Retina (tissue), 1 donor: Measurements from ENCODE around the gene CIB2.

Experiments used
- DNase-seq: peaks from one replicate; pipeline ENCODE4 v3.0.0-alpha.2; 2016

Gene CIB2

DNA sequence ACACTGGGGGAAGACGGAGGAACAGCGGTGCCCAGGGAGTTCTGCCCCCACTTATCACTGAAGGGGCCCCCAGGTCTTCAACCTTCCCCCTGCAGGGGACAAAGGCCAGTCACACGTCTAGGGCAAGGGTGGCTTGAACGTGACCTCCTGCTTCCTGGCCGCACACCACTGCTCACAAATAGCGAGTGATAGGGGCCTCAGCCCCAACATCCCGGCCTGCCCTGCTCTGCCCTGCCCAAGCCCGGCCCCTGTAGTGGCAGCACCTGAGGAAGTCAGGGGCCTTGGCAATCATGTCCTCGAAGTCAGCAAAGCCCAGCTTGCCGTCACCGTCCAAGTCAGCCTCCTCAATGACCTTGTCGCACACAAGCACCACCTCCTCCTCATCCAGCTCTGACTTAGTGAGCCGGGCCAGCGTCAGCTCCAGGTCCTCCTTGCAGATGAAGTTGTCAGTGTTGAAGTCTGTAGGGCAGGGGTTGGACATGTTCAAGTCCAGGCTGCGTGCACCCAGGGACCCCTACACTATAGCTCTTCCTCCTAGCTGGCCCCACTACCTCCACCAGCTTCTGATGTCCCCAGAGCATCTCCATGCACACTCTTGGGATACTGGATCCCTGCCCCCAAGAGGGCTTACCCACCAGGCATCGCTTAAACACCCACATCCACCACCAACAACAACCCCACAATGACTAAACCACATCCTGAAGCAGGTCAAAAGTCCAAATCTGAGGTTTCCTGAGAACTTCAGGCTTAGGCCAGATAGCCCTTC, 25.6 kb downstream of the CIB2 start:
- DNase-seq, result no peak

DNA sequence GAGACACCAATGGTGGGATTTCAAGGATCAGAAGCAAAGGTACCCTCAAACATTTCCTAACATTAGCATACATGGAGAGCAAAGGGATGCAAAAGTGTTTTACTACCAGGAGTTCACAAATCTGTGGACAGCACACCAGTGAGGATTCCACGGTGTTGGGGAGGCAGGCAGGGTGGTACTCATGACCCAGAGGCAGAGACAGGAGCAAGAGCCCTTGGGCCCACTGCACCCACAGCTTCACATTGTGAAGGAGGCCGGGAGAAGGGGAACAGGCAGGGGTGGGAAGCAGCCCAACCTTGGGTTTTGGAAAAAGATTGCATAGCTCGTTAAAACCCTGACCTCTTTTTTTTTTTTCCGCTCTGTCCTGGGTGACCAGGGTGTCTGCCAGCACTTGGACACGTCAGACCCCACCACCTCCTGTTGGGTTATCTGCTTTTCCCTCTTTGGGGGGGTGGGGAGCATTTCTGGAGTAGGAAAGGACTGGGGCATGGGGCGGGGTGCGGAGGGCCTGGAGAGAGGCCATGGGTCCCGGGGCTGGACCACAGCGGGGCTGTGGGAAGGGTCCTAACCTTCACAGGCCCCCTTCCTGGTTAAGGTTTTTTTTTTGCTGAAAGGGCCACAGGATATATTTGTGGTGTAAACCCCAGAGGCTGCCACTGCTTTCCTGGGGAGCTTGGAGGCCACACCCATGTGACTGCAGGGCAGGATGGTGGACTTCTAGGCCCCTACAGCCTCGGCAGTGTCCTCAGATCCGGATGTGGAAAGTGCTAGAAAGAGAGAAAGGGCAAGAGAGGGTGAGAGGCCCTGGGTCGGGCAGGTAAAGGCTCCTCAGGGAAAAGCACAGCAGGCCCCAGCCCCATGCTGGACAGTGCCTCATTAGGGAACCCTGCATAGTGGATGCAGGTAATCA, 26.4 kb downstream of the CIB2 start:
- DNase-seq, result no peak

DNA sequence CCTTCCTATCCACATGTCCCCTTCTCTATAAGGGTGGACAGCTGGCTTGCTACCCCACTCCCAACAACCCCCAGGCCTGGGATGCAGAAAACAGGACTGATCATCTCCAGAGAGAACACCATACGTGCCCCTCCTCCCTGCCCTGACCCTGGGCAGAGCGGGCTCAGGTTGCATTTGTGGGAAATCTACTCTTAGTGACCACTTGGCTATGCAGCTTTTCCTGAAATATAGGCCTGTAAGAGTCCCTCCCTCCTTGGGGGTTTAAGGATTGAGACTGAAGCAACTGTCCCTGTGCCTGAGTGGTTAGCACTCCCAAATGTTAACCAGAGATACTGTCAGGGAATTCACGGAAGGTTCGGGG, 27.1 kb downstream of the CIB2 start:
- no peak for DNase-seq

- DNase-seq, result no peak
These were observed 27.7 kb downstream of the CIB2 start for GRCh38 chr15:78103406-78104118.

DNA sequence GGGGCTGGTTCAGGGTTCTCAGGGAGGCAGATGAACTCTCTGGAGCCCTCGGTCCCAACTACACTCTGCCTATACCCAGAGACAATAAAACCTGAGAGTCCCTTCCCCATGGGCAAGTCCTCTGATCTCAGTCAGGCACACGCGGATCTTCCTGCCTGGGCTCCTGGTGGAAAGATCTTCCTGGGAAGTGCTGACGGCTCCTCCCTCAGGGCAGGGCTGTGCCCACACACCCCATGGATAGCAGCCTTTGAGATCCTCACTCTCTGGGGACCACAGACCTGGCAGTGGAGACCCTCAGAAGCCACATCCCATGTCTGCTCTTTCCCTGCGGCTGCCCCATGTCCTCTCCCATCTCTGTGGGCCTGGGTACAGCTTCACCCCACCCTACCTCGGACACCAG, 28.5 kb downstream of the CIB2 start:
- no peak for DNase-seq

DNA sequence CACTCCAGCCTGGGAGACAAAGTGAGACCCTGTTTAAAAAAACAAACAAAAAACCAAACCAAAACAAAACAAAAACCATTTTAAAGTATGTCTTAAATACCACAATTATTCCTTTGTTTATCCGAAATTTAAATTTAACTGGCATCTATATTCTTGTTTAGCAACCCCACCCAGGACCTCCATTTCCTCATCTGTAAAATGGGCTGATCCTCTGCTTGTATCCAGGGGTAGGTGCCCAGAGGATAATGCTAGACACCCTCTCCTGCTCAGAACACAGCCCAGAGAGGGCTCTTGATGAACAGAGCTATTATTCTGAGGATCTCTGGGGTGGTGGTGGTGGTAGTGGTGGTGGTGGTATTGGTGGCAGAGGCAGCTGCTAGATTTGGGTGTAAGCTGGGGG, 29.0 kb downstream of the CIB2 start:
- DNase-seq, result no peak

DNA sequence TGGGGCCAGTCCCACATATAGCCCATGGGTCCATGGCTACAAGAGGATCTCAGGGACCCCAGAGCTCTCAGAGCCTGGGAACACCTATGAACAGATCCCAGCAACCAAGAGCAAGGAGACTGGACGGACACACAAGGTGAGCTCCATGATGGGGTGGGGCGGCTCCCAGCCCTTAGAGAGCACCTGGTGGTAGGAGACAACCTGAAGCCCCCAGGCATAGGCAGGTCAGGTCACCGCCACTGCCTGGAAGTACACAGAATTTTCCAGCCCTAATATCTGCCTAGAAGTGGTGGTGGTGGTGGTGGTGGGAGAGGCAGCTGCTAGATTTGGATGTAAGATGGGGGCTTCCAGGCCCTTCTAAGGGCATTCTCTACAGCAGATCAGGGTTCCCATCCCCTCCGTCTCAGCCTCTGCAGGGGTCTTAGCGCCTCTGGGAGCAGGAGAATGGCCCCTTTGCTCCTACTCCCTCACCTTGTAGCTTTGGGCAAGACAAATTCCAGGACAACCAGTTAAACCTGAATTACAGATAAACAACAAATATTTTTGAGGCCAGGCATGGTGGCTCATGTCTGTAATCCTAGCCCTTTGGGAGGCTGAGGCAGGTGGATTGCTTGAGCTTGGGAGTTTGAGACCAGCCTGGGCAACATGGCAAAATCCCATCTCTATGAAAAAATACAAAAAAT, 29.7 kb downstream of the CIB2 start:
- no peak for DNase-seq

GRCh38 chr15:78100886-78101285, 30.4 kb downstream of the CIB2 start:
- DNase-seq, result no peak

DNA sequence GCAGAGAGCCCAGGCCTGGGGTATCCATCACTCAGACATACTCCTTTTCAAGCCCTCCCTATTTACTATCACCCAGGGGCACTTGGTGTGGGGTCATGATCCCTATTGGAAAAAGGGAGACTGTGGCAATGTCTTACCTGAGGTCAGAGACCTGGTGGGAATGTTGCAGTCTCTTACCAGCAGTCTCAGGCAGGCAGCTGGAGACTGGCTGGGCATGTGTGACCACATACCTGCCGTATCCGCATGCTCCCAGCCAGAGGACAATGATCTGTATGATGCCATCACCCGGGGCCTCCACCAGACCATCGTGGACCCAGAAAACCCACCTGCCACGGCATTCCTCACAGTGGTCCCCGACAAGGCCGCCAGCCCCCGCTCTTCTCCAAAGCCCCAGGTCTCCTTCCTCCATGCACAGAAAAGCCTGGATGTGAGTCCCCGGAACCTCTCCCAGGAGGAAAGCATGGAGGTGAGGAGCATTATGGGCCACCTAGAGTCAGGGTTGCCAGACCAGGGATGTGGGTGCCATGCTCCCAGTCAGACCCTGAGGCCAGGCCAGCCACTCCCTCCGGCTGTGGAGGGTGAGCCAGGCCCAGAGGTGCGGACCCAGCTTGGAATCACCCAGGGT, 33.0 kb downstream of the CIB2 start:
- DNase-seq, result no peak

DNA sequence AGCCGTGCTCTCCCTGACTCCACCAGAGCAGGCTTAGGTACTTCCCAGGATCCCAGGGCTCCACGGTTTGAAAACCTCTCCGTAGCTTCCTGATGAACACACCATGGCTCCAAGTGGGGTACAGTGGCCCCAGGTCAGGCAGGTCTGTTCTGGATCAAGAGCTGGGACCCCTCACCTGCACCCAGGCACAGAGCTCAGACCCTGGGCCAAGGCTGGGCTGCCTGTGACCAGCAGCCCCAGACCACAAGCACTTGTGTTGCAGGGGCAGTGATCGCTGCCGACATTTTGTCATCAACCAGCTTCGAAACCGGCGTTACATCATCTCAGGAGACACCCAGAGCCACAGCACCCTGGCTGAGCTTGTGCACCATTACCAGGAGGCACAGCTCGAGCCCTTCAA, 33.6 kb downstream of the CIB2 start:
- no peak for DNase-seq

DNA sequence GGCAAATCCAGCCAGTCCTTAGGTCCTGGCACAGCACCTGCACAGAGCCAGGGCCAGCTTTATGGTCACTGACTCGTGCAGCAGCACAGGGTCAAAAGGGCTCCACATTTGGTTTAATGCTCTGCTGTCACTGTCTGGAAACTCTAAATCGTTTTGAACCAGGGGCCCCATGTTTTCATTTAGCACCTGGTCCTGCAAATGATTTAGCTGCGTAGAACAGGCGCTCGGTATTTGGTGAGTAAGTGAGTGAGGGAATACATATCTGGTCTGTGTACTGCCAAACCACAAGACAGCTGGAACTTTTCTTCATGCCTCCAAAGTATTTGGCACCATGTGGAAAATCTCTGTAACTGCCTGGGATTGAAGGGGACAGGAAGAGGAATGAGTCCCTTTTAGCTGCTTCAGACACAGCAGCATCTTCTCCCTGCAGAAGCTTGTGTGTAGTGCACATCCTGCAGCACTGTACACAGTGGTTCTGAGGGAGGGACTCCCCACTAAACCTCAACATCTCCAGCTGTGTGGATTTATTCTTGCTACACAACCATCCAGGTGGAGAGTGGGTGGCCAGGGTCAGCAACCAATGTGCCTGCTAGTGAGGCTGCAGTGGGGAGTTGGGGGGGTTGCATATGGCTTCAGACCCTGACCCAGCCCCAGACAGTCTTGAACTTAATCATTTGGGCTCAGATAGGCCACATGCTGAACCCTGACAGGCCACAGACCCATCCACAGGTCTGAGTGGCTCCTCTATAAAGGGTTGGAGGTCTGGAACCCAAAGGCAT, 37.8 kb downstream of the CIB2 start:
- DNase-seq, result no peak

GRCh38 chr15:78092261-78093041, 38.8 kb downstream of the CIB2 start, which contains the start of gene SH2D7:
Gene SH2D7, plus strand, starts transcription at chr15:78092561. Its CDS starts 24 bp downstream, at chr15:78092585.
- no peak for DNase-seq

DNA sequence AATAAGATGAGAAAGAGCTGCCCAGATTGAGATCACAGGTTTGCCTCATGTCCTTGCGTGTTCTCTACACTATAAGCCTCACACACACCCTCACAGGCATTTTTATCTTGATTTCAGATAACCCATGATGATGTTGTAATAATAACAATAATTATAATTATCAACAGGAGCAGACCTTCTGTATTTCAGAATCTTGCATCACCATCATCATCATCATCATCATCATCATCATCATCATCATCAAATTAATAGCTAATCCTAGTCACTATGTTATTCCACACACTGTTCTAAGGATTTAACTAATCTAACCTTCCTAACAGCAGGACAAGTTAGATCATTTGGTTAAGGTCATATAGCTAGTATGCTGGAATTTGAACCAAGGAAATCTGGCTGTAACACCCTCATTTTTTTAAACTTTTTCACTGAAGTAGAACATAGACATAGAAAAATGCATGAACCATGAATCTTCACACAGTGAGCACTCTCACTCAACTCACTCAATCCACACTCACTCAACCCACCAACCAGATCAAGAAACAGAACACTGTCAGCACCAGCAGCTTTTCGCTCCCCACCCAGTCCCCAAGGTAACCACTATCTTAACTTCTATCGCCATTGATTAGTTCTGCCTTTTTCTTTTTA, 40.7 kb downstream of the CIB2 start:
- DNase-seq, result no peak

DNA sequence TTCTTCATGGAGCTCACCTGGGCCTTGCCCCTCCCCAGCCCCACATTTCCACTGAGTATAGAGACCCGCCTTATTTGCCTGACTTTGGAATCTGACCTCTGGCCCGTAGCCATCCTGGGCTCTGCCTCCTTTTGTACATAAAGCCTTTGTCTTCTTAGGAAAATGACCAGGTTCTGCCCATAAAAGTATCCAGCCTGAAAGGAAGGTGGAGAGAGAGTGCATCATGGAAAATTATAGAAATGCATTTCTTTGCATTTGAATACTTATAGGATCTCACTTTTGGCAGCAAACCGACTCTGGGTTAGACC, 42.5 kb downstream of the CIB2 start:
- no peak for DNase-seq

GRCh38 chr15:78087951-78088772, 43.1 kb downstream of the CIB2 start:
- no peak for DNase-seq

DNA sequence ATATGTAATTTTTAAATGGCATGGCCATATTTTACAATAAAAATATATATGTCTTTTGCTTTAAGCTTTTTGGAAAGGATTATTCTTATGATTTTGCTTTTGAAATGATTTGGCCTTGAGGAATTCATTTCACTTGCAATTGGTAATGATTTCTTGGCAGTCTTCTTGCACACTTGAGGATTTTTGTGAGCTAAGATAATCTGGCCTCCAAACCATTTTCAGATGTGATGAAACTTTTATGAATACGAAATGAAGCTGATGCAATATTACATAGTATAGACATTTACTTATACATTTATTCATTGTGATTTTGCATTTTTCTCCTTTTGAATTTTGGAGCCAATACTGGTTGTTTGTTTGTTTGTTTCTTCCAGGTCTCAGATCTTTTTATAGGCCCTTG, 45.3 kb downstream of the CIB2 start:
- no peak for DNase-seq

- no peak for DNase-seq
These were observed 46.8 kb downstream of the CIB2 start for GRCh38 chr15:78084449-78084750.

DNA sequence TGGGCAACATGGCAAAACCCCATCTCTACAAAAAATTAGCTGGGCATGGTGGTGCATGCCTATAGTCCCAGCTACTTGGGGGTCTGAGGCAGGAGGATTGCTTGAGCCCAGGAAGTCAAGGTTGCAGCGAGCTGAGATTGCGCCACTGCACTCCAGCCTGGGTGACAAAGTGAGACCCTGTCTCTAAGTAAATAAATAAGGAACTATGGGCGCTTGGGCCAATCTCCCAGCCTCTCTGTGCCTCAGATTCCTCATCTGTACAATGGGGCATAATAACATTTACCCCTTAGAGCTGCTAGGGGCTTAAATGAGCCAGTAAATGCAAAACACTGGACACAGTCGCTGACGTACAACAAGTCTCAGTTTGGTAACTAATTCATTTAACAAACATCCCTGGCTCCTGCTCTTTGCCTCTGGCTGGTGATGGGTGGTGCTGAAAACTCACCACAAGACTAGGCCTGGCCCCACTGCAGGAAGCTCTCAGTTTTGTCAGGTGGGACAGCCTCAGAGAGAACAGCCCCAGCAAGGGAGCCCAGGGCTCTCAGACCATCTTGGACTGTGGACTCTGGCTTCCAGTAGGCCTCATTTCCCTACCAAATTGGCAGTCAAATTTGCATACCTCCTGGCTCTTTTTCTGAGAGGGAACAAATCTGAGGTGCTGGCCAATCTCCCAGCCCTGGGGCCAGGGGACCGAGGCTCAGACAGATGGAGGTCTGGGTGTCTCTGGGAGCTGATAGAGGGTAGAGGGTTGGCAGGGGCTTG, 47.4 kb downstream of the CIB2 start:
- no peak for DNase-seq

GRCh38 chr15:78083186-78083585, 48.1 kb downstream of the CIB2 start:
- no peak for DNase-seq
